ENCODE data around the gene SLC11A1. TPM values are rescaled to one million over a fixed set of nuclear protein-coding genes. Genes with fewer than 3 reads are reported as not detected.
A peak's percentile ranks its signal among the peaks of the same experiment; 100 is the strongest.

The SLC11A1 gene
- total RNA-seq, 2 donors from 2014 or later = 8.5 to 16.1 TPM

GRCh38 chr2:218400167-218400929 is 18.3 kb downstream of the SLC11A1 start:
- ATAC-seq (peak in 1 of 2 donors; percentile 0), DNase-seq (peak; percentile 60)
- intact Hi-C loops (cut with DNase I) = no loop called here

GRCh38 chr2:218400930-218401881 is 19.1 kb downstream of the SLC11A1 start:
- ATAC-seq (no peak), DNase-seq (peak; percentile 36)
- intact Hi-C loops (cut with DNase I) = no loop called here

GRCh38 chr2:218401890-218402289 is 19.8 kb downstream of the SLC11A1 start:
- DNase-seq = peak; percentile 26
- ATAC-seq = no peak
- intact Hi-C loops (cut with DNase I) = no loop called here

- ATAC-seq (no peak), DNase-seq (peak; percentile 25)
- intact Hi-C loops (cut with DNase I) = no loop called here
Observed at GRCh38 chr2:218402491-218402901, 20.4 kb downstream of the SLC11A1 start.

GRCh38 chr2:218402911-218403411 is 20.9 kb downstream of the SLC11A1 start:
- ATAC-seq = no peak
- intact Hi-C loops (cut with DNase I) = no loop called here

GRCh38 chr2:218403810-218404209 is 21.7 kb downstream of the SLC11A1 start:
- intact Hi-C loops (cut with DNase I) = no loop called here
- DNase-seq (no peak), ATAC-seq (no peak)

More at GRCh38 chr2:218402911-218403411, 20.9 kb downstream of the SLC11A1 start:
- peak; percentile 26 for DNase-seq

- intact Hi-C loops (cut with DNase I) = loop anchor here in 1 of 2 donors (5.0 kb wide), 1 partner anchor 63 kb away; no protein-coding TSS in a partner anchor
- DNase-seq (no peak), ATAC-seq (no peak)
Observed at GRCh38 chr2:218404351-218405085, 22.4 kb downstream of the SLC11A1 start.

GRCh38 chr2:218405086-218405745 is 23.1 kb downstream of the SLC11A1 start:
- intact Hi-C loops (cut with DNase I) = loop anchor here in 1 of 2 donors (5.0 kb wide), 1 partner anchor 62 kb away; no protein-coding TSS in a partner anchor
- DNase-seq = no peak
- ATAC-seq = no peak

GRCh38 chr2:218405746-218406208 is 23.7 kb downstream of the SLC11A1 start:
- DNase-seq (no peak), ATAC-seq (peak in 1 of 2 donors; percentile 0)

GRCh38 chr2:218406209-218406948 is 24.3 kb downstream of the SLC11A1 start:
- ATAC-seq (peak; percentile 88 to 92), DNase-seq (peak; percentile 98)
- intact Hi-C loops (cut with DNase I) = loop anchor here in 1 of 2 donors (5.0 kb wide), 1 partner anchor 61 kb away; no protein-coding TSS in a partner anchor

More at GRCh38 chr2:218405746-218406208, 23.7 kb downstream of the SLC11A1 start:
- intact Hi-C loops (cut with DNase I) = loop anchor here in 1 of 2 donors (5.0 kb wide), 1 partner anchor 62 kb away; no protein-coding TSS in a partner anchor

- intact Hi-C loops (cut with DNase I) = loop anchor here in 1 of 2 donors (5.0 kb wide), 1 partner anchor 60 kb away; no protein-coding TSS in a partner anchor
- ATAC-seq (peak; percentile 10 to 23), DNase-seq (peak; percentile 69)
Observed at GRCh38 chr2:218406949-218407618, 25.0 kb downstream of the SLC11A1 start.

- ATAC-seq (no peak), DNase-seq (no peak)
- intact Hi-C loops (cut with DNase I) = loop anchor here in 1 of 2 donors (5.0 kb wide), 1 partner anchor 60 kb away; no protein-coding TSS in a partner anchor
Observed at GRCh38 chr2:218407717-218408116, 25.6 kb downstream of the SLC11A1 start.

- ATAC-seq (peak in 1 of 2 donors; percentile 30), DNase-seq (no peak)
- intact Hi-C loops (cut with DNase I) = no loop called here
Observed at GRCh38 chr2:218418321-218418716, 36.2 kb downstream of the SLC11A1 start.

GRCh38 chr2:218418717-218419458 is 36.8 kb downstream of the SLC11A1 start, which contains the start of gene VIL1:
VIL1 (plus strand) TSS chr2:218419123; CDS start chr2:218423779, 4,656 bp downstream.
- intact Hi-C loops (cut with DNase I) = no loop called here
- ATAC-seq (no peak), DNase-seq (no peak)

- intact Hi-C loops (cut with DNase I) = no loop called here
- ATAC-seq = no peak
- DNase-seq = no peak
Observed at GRCh38 chr2:218419630-218420216, 37.6 kb downstream of the SLC11A1 start.

Data from left cardiac atrium (tissue), 4 donors.